NB4 (cell line): ENCODE data around the gene PACRGL.
A peak's percentile ranks its signal among the peaks of the same experiment; 100 is the strongest.

Experiments
- DNase-seq: peaks from one replicate; pipeline ENCODE4 v3.0.0; 2010; ENCODE audit warnings: low read depth
- H3K4me3 ChIP-seq: one replicate; pipeline ENCODE4 v1.5.1; 2011; ENCODE audit warnings: mild to moderate bottlenecking, low read depth, low read length, moderate library complexity
- MAX ChIP-seq: IDR thresholded peaks from 2 replicates; pipeline ENCODE4 v1.6.1; 2011; ENCODE audit warnings: low read depth, low read length
- MYC ChIP-seq: IDR thresholded peaks from 2 replicates; pipeline ENCODE4 v1.6.1; 2011; ENCODE audit warnings: low read depth, low read length
- POLR2A ChIP-seq: IDR thresholded peaks from 2 replicates; pipeline ENCODE4 v1.6.1; 2011; ENCODE audit warnings: mild to moderate bottlenecking; ENCODE audit not compliant: insufficient read length; ENCODE audit errors: extremely low read depth
- TF ChIP-seq, protein P1 (sequence below): IDR thresholded peaks from one replicate; pipeline ENCODE4 v1.5.1; 2012; ENCODE audit warnings: low read depth, low read length

Gene PACRGL

DNA sequence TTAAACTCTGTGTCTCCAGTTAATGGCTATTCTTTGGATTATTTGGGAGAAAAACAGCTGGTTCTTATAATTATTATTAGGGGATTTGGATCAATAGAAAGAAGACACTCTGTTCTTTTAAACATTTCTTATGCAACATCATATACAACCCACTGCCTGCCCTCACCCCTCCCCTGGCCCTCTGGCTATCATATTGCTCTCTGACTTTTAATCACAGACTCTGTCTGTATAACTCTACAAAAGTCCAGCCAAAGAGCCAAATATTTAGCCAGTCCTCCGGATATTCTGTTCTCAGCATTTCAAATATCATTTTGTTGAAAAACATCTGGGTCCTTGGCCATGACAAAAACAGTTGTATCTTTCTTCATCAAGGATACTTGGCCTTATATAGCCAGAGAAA lies 19.0 kb upstream of the PACRGL start:
- DNase-seq = no peak
- TF ChIP-seq MYC = no peak
- no peak for TF ChIP-seq POLR2A
- TF ChIP-seq MAX = no peak
- TF ChIP-seq, protein P1, sequence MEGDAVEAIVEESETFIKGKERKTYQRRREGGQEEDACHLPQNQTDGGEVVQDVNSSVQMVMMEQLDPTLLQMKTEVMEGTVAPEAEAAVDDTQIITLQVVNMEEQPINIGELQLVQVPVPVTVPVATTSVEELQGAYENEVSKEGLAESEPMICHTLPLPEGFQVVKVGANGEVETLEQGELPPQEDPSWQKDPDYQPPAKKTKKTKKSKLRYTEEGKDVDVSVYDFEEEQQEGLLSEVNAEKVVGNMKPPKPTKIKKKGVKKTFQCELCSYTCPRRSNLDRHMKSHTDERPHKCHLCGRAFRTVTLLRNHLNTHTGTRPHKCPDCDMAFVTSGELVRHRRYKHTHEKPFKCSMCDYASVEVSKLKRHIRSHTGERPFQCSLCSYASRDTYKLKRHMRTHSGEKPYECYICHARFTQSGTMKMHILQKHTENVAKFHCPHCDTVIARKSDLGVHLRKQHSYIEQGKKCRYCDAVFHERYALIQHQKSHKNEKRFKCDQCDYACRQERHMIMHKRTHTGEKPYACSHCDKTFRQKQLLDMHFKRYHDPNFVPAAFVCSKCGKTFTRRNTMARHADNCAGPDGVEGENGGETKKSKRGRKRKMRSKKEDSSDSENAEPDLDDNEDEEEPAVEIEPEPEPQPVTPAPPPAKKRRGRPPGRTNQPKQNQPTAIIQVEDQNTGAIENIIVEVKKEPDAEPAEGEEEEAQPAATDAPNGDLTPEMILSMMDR = no peak
- H3K4me3 ChIP-seq = no peak overlapping the region

DNA sequence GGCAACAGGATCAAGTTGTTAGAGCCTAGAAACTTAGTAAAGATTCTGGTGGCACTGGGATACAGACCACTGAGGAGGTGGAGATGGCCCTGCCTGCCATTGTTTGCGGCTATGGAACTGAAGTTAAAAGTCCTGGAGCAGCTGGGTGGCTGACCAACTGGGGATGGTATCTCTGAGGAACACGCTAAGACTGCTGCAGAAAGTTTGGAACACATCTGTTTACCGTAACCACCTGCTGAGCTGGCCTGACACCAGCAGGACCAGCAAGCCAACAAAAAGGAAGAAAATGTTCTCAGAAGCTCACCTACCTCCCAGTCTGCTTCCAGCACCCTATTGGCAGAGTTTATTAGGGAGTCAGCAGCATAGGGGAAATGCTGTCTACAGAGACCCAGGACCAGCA lies 17.4 kb upstream of the PACRGL start:
- H3K4me3 ChIP-seq = no peak overlapping the region
- TF ChIP-seq MYC = no peak
- TF ChIP-seq MAX = no peak
- TF ChIP-seq, protein P1 = no peak
- TF ChIP-seq POLR2A = no peak
- DNase-seq = no peak

- no peak overlapping the region for H3K4me3 ChIP-seq
- TF ChIP-seq MAX (no peak), POLR2A (no peak), MYC (no peak)
- TF ChIP-seq, protein P1 = no peak
- DNase-seq = no peak
Observed at GRCh38 chr4:20683766-20684165, 16.5 kb upstream of the PACRGL start.

DNA sequence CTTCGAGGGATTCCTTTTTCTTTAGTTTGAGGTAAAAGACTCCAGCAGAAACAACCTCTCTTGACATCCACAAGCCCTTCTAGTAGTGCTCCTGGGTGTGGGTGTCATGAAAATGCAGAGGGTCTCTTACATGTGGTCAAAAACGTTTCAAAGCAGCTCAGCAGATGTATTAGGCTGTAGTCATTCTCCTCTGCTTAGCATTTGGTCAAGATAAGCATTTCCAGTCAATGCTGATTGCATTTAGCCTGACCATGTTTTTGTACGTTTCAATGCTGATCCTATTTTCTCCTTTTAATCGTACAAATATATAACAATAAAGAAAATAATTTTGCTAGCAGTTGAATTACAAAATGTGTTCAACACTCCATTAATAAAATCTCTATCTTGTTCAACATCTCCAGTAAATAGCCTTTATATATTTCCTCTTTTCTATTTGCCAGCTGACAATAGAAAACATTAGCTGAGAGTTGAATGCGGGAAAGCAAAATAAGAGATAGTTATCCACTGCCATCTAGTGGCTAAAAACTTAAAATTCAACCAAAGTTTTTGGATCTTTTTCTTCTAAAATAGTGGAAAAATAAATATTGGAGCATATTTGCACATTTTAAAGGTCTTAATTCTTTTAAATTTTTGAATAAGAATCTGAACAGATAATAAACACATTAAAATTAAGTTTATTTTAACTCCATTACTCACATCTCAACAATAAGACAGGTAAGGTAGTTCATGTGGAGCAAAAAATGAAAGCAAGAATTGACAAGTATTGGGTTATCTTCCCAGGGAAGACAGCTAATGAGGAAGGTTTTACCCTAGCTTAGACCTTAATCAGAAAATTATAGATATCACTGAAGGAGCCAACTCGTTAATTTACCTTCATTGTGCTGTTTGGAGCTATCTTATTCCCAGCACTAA lies 15.2 kb upstream of the PACRGL start:
- no peak overlapping the region for H3K4me3 ChIP-seq
- DNase-seq = peak; percentile 50
- TF ChIP-seq, protein P1 = peak; percentile 13
- TF ChIP-seq POLR2A = no peak

DNA sequence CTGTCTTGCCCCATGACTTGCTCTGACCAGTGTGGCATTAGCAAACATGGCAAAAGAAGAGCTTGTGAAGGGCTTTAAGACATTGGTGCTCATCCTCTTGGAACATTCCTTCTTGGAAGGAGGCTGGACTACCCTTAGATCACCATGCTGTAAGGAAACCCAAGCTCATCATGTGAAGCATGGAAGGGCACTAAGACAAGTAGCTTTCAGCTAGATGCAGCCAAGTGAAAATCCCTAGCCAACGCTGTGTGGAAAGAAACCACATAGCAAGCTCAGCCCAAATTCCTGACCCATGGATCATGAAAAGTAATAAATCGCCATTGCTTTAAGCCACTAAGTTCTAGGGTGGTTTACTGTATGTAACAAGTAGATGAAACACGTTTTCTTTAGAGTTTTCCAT lies 12.4 kb upstream of the PACRGL start:
- TF ChIP-seq MYC (no peak), MAX (no peak), POLR2A (no peak)
- TF ChIP-seq, protein P1 = no peak
- H3K4me3 ChIP-seq = no peak overlapping the region
- no peak for DNase-seq

DNA sequence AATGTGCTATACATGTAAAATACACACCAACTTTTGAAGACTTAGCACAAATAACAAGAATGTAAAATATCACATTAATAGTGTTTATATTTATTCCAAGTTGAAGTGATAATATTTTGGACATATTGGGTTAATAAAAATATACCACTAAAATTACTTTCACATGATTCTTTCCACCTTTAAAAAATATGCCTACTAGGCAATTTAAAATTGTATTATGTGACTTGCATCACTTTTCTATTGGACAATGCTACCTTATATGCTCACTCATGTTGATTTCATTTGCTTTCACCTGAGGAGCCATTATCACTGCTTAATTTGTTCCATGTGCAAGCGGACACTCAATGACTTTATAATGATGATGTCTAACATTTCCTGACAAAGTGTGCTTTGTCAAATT lies 3.4 kb upstream of the PACRGL start:
- no peak for DNase-seq
- TF ChIP-seq MAX = no peak
- TF ChIP-seq, protein P1 = no peak
- no peak overlapping the region for H3K4me3 ChIP-seq
